Tibial nerve (tissue), 4 donors: ENCODE data around the gene KDM5B.

Experiments used
- EP300 ChIP-seq, 2 donors: sonication (generic); formaldehyde crosslinking; IDR thresholded peaks; one replicate each; pipeline ENCODE4 v1.6.1; 2017; ENCODE audit warnings: antibody characterized with exemption in 2 of 2, mild to moderate bottlenecking in 1 of 2
- POLR2A ChIP-seq, 2 donors: fragments of 450-650 bp; IDR thresholded peaks; one replicate each; pipeline ENCODE4 v1.6.1; 2017; ENCODE audit warnings: antibody characterized with exemption in 2 of 2, mild to moderate bottlenecking in 2 of 2, moderate library complexity in 2 of 2
- TF ChIP-seq, protein P1 (sequence below), 5 experiments: fragments of 200-600 bp in 3 of 5; fragments of 450-650 bp in 2 of 5; sonication (generic) in 3 of 5; IDR thresholded peaks; one replicate each; pipeline ENCODE4 v1.5.1; 2016 to 2019; ENCODE audit warnings: antibody characterized with exemption in 5 of 5, mild to moderate bottlenecking in 3 of 5, moderate library complexity in 2 of 5

DNA sequence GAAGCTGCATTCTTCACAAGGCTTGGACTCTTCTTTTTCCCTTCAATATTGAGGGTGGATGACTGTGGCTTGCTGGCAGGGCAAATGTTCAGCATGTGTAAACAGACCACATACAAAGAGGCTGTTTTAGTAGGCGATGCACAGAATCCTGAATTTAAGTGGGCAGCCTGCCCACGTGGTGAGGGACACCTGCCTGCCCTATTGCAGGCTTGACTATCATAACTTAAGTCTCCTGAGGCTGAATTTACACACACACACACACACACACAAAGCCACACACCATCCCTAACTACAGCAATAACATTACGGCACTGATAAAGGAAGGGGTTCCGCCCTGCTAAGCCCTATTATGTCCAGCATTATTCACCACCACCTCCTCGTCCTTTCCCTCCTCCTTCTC, 113.9 kb downstream of the KDM5B start:
- TF ChIP-seq, protein P1, sequence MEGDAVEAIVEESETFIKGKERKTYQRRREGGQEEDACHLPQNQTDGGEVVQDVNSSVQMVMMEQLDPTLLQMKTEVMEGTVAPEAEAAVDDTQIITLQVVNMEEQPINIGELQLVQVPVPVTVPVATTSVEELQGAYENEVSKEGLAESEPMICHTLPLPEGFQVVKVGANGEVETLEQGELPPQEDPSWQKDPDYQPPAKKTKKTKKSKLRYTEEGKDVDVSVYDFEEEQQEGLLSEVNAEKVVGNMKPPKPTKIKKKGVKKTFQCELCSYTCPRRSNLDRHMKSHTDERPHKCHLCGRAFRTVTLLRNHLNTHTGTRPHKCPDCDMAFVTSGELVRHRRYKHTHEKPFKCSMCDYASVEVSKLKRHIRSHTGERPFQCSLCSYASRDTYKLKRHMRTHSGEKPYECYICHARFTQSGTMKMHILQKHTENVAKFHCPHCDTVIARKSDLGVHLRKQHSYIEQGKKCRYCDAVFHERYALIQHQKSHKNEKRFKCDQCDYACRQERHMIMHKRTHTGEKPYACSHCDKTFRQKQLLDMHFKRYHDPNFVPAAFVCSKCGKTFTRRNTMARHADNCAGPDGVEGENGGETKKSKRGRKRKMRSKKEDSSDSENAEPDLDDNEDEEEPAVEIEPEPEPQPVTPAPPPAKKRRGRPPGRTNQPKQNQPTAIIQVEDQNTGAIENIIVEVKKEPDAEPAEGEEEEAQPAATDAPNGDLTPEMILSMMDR (IDR thresholded peaks at IDR 0.05): no peak
- TF ChIP-seq POLR2A (IDR thresholded peaks at IDR 0.05) (no peak), EP300 (IDR thresholded peaks at IDR 0.05) (no peak)
